SU-DHL-6 (cell line): ENCODE results near the gene DPT.

Experiments used
- H2AFZ ChIP-seq: fragments of 200-600 bp; sonication (generic); 2 replicates; pipeline ENCODE4 v1.6.1; 2014; ENCODE audit warnings: low read depth, mild to moderate bottlenecking, moderate library complexity, mixed read lengths, antibody characterized with exemption, low read length; ENCODE audit not compliant: severe bottlenecking
- H3F3A ChIP-seq: fragments of 200-600 bp; shearing (Covaris generic); 2 replicates; pipeline ENCODE4 v1.6.0; 2016; ENCODE audit warnings: antibody characterized with exemption, mild to moderate bottlenecking; ENCODE audit not compliant: insufficient read depth
- H3K27ac ChIP-seq: fragments of 200-600 bp; sonication (generic); 2 replicates; pipeline ENCODE4 v1.5.1; 2016; ENCODE audit warnings: low read depth, mild to moderate bottlenecking, low read length, moderate library complexity, mixed read lengths
- H3K27me3 ChIP-seq: fragments of 200-600 bp; sonication (generic), shearing (Covaris generic); 2 replicates; pipeline ENCODE4 v1.6.0; 2014; ENCODE audit warnings: mild to moderate bottlenecking, low read length
- H3K36me3 ChIP-seq: fragments of 200-600 bp; sonication (generic); 2 replicates; pipeline ENCODE4 v1.6.1; 2014; ENCODE audit warnings: mild to moderate bottlenecking, low read length, mixed read lengths
- H3K4me2 ChIP-seq: fragments of 300-600, 200-600 bp; shearing (Covaris generic), sonication (generic); 2 replicates; pipeline ENCODE4 v1.6.0; 2014; ENCODE audit warnings: low read length, low read depth, mild to moderate bottlenecking; ENCODE audit not compliant: poor library complexity, severe bottlenecking
- H3K4me3 ChIP-seq: fragments of 200-600 bp; sonication (generic); 2 replicates; pipeline ENCODE4 v1.5.1; 2014; ENCODE audit warnings: antibody characterized with exemption, low read length, mild to moderate bottlenecking, mixed read lengths; ENCODE audit not compliant: insufficient read depth, poor library complexity, severe bottlenecking
- H3K79me2 ChIP-seq: fragments of 200-600 bp; sonication (generic); 2 replicates; pipeline ENCODE4 v1.6.1; 2014; ENCODE audit warnings: mild to moderate bottlenecking, low read length, moderate library complexity; ENCODE audit not compliant: insufficient read depth
- H3K9ac ChIP-seq: fragments of 200-600 bp; sonication (generic); 2 replicates; pipeline ENCODE4 v1.7.0; 2014; ENCODE audit warnings: mild to moderate bottlenecking, low read length
- H3K9me2 ChIP-seq: fragments of 200-600 bp; sonication (generic); replicated peaks from 2 replicates; pipeline ENCODE4 v1.6.1; 2014; ENCODE audit warnings: low read length; ENCODE audit not compliant: insufficient read depth
- H3K9me3 ChIP-seq: fragments of 200-600 bp; sonication (generic); 2 replicates; pipeline ENCODE4 v1.6.1; 2014; ENCODE audit warnings: low read length, mixed read lengths; ENCODE audit not compliant: insufficient read depth
- H4K20me1 ChIP-seq: fragments of 200-600 bp; sonication (generic); 2 replicates; pipeline ENCODE4 v1.6.1; 2014; ENCODE audit warnings: low read depth, mild to moderate bottlenecking, antibody characterized with exemption, low read length, moderate library complexity, mixed read lengths
- EZH2phosphoT487 ChIP-seq: fragments of 200-600 bp; sonication (generic), shearing (Covaris generic); conservative IDR thresholded peaks from 2 replicates; pipeline ENCODE4 v1.6.1; 2018; ENCODE audit warnings: mild to moderate bottlenecking, antibody characterized with exemption, low read length, moderate library complexity, mixed read lengths
- TF ChIP-seq, protein P1 (sequence below): fragments of 200-600 bp; sonication (generic); IDR thresholded peaks from one replicate; pipeline ENCODE4 v1.5.1; 2017; ENCODE audit warnings: antibody characterized with exemption, mild to moderate bottlenecking, low read length, moderate library complexity; ENCODE audit not compliant: insufficient read depth, poor library complexity, severe bottlenecking

The DPT gene

DNA sequence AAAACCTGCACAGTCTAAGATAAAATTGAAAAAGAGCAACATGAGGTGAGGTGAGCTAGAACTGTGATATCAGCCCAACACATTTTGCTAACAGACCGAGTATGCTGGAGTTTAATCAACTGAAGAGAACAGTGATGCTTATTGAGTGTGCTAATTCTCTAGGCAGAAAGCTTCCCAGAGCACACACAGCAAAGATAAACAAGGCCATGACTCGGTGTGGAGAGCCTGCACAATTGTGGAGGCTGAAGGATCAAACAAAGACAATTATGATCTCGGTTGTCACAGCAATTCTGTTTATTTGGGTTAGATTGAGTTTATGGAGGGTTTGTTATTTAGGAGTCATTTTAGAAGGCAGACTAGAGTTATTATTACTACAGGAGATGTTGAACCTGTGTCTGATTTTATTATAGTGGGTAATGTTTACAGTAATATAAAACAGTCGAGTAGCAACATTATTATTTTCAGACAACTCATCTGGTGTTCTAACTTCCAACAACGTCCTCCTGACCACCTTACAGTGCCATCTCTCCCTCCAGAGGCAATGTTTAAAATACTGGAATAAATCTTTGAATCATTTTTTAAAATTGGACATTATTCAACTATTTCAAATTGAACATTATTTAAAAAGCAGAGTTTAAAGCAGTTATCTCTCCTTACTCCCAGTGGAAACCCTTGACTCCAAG, 40.2 kb downstream of the DPT start:
- Histone ChIP-seq H3K9ac (no peak overlapping the region), H2AFZ (no peak overlapping the region), H3K27ac (no peak overlapping the region), H3K4me3 (no peak overlapping the region), H4K20me1 (no peaks in the 10 kb centered on the region), H3K36me3 (no peaks in the 10 kb centered on the region), H3K4me2 (no peak overlapping the region), H3K9me2 (no peaks in the 10 kb centered on the region), H3F3A (no peaks in the 10 kb centered on the region), H3K27me3 (no peaks in the 10 kb centered on the region), H3K9me3 (no peaks in the 10 kb centered on the region), H3K79me2 (no peaks in the 10 kb centered on the region)
- TF ChIP-seq EZH2phosphoT487 = no peak
- TF ChIP-seq, protein P1, sequence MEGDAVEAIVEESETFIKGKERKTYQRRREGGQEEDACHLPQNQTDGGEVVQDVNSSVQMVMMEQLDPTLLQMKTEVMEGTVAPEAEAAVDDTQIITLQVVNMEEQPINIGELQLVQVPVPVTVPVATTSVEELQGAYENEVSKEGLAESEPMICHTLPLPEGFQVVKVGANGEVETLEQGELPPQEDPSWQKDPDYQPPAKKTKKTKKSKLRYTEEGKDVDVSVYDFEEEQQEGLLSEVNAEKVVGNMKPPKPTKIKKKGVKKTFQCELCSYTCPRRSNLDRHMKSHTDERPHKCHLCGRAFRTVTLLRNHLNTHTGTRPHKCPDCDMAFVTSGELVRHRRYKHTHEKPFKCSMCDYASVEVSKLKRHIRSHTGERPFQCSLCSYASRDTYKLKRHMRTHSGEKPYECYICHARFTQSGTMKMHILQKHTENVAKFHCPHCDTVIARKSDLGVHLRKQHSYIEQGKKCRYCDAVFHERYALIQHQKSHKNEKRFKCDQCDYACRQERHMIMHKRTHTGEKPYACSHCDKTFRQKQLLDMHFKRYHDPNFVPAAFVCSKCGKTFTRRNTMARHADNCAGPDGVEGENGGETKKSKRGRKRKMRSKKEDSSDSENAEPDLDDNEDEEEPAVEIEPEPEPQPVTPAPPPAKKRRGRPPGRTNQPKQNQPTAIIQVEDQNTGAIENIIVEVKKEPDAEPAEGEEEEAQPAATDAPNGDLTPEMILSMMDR = no peak

DNA sequence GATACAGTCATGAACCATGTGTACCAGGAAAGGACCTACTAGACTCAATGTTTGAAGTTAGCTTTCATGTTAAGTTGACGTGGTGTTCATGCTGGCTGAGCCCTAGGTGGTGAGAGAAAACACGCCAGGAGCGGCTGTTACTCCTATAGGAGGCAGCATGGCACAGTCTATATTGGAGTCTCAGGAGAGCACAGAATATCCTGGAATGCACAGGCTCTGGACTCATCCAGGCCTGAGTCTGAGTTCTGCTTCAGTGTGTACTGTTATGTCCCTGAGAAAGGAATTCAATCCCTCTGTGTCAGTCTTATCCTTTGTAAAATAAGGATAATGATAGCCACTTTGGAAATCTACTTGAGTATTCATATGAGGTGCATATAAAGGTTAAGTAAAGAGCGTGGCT, 41.2 kb downstream of the DPT start:
- Histone ChIP-seq H3K4me2 (no peak overlapping the region), H3K9me3 (no peaks in the 10 kb centered on the region), H3K4me3 (no peak overlapping the region), H3K9ac (no peak overlapping the region), H3K9me2 (no peaks in the 10 kb centered on the region), H4K20me1 (no peaks in the 10 kb centered on the region), H3K79me2 (no peaks in the 10 kb centered on the region), H3K27ac (no peak overlapping the region), H3F3A (no peaks in the 10 kb centered on the region), H2AFZ (no peak overlapping the region), H3K36me3 (no peaks in the 10 kb centered on the region), H3K27me3 (no peaks in the 10 kb centered on the region)
- TF ChIP-seq EZH2phosphoT487 = no peak
- TF ChIP-seq, protein P1 = no peak

DNA sequence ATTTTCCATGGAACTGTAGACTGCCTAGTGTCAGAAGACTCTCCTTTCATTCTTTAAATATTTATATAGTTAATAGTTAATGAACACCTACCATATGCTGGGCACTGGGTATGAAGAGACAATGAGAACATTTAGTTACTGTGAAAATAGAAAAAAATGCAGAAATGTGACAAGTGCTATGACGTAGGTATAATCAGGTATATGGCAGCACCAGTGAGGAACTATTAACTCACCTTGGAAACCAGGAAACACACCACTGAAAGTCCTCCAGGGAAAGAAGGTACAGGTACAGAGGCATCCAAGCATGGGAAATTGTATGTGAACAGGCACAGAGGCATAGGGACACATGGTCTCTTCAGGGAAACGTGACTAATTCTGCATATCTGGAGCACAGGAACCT, 42.3 kb downstream of the DPT start:
- Histone ChIP-seq H2AFZ (no peak overlapping the region), H3K27me3 (no peaks in the 10 kb centered on the region), H3K36me3 (no peaks in the 10 kb centered on the region), H3K27ac (no peak overlapping the region), H4K20me1 (no peaks in the 10 kb centered on the region), H3K9ac (no peak overlapping the region), H3F3A (no peaks in the 10 kb centered on the region), H3K9me2 (no peaks in the 10 kb centered on the region), H3K4me2 (no peak overlapping the region), H3K9me3 (no peaks in the 10 kb centered on the region), H3K79me2 (no peaks in the 10 kb centered on the region), H3K4me3 (no peak overlapping the region)
- TF ChIP-seq, protein P1 = no peak
- no peak for TF ChIP-seq EZH2phosphoT487
